D721Med (cell line): ENCODE measurements around the gene THRA.

ENCODE experiments used
- DNase-seq: peaks from one replicate; pipeline ENCODE4 v3.0.0; 2011; ENCODE audit warnings: low spot score; ENCODE audit not compliant: insufficient read length
- FAIRE-seq: peaks from 2 replicates; lab custom pipeline; 2011; peaks lifted over from hg19 to GRCh38; lab: Jason Lieb, UNC
- TF ChIP-seq, protein P1 (sequence below): IDR thresholded peaks from 2 replicates; pipeline ENCODE4 v1.5.1; 2012; ENCODE audit warnings: mild to moderate bottlenecking, control low read depth; ENCODE audit not compliant: insufficient read depth; ENCODE audit errors: missing control alignments

Gene THRA

DNA sequence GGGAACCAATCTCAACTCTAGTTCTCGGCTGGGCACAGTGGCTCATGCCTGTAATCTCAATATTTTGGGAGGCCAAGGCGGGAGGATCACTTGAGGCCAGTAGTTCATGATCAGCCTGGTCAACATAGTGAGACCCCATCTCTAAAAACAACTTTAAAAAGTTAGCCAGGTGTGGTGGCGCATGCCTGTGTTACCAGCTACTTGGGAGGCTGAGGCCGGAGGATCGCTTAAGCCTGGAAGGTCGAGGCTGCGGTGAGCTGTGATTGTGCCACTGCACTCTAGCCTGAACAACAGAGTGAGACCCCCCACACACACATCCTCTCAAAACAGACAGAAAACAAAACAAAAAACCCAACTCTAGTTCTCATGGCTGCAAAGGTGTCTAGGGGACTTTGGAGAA, 4.9 kb downstream of the THRA start:
- TF ChIP-seq, protein P1, sequence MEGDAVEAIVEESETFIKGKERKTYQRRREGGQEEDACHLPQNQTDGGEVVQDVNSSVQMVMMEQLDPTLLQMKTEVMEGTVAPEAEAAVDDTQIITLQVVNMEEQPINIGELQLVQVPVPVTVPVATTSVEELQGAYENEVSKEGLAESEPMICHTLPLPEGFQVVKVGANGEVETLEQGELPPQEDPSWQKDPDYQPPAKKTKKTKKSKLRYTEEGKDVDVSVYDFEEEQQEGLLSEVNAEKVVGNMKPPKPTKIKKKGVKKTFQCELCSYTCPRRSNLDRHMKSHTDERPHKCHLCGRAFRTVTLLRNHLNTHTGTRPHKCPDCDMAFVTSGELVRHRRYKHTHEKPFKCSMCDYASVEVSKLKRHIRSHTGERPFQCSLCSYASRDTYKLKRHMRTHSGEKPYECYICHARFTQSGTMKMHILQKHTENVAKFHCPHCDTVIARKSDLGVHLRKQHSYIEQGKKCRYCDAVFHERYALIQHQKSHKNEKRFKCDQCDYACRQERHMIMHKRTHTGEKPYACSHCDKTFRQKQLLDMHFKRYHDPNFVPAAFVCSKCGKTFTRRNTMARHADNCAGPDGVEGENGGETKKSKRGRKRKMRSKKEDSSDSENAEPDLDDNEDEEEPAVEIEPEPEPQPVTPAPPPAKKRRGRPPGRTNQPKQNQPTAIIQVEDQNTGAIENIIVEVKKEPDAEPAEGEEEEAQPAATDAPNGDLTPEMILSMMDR, result no peak
- DNase-seq (no peak), FAIRE-seq (no peak)

GRCh38 chr17:40068129-40068581, 5.4 kb downstream of the THRA start:
- TF ChIP-seq, protein P1, result no peak
- FAIRE-seq (no peak), DNase-seq (no peak)

DNA sequence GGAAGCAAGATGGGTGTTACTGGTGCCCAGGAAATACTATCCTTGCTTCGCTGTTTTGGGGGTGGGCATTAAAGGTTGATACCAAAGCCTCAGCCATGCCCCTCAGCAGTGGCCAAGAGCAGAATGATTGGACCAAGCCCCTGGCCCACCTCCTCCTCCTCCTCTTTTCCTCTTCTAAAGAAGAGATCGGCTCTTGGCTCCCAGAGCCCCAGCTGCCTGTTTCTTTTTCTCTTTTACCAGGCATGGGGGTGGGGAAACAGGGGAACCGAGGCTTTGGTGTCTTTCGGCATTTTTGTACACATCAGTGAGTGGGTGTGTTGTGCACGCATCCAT, 5.8 kb downstream of the THRA start:
- FAIRE-seq (no peak), DNase-seq (no peak)
- TF ChIP-seq, protein P1, result no peak

DNA sequence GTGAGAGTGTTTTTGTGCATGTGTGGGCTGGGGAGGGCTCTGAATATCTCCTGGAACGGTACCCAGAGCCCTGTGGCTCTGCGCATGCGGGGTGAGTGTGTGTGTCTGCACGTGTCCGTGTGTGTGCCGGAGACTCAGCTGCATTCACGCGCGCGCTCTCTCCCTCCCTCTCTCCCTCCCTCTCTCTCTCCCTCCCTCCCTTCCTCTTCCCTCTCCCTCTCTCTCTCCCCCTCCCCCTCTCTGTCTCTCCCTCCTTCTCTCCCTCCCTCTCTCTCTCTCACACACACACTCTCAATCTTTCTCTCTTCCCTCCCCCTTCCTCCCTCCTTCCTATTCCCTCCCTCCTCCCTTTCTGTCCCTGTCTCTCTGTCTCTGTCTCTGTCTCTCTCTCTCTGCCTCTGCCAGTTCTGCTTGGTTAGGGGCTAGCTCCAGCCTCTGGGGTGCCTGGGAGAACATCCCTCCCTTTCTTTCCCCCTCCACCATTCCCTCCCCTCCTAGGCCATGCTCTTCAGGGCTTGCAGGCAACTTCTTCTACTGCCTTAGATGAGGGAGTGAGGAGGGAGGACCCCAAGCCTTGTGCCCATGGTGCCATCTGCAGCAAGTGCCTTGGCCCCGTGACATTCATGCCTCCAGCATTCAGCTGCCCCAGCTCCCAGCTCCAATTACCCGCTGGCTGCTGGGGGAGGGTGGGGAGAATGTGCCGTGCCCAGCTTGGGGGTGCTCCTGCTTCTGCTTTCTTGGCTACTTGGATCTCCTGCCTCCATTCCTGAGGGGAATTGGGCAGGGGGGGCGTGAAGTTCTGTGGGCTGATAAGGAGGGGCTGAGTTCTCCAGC, 6.4 kb downstream of the THRA start:
- no peak for DNase-seq
- FAIRE-seq, result no peak

DNA sequence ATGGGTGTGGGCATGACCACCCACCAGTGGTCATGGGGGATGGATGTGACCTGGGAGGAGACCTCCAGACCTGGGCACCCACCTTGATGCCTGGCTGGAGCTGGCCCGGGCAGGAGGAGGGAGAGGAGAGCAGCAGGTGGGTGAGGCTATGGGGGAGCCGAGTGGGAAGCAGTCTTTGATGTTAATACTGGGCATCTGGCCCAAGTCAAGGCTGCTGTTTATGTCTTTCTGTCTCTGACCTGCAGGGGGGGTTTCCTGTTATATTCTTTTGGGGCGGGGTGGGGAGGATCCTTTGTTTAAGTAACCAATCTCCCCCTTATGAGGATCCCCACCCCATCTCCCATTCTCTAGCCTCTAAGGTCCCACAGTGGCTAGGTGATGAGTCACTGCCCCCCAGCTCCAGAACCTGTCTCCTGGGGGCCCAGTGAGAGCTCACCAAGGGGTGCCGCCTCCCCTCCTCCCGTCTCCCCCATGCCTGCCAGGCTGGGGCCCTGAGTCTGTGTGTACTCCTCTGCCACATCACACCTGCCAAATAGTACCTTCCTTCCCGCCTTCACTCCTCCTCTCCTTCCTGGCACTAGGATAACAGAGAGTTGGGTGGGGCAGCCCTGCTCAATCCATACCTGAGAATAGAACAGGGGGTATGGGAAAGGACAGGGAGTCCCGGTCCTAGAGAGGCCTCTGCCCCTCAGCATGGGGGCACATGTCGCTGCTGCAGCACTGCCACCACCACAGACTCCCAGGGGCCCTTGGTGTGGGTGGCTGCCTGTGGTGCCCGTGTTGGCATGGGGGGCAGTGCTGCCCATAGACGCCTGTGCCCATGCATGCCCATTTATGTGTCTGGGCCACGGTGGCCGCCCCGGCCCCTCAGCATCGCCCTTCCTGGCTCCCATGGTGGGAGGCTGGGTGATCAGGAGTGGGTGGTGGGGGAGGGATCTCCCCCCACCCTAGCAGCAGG, 7.3 kb downstream of the THRA start:
- FAIRE-seq (no peak), DNase-seq (no peak)
- TF ChIP-seq, protein P1, result peak; percentile 26

More for the DNA sequence above, 6.4 kb downstream of the THRA start:
- TF ChIP-seq, protein P1, result no peak

GRCh38 chr17:40070709-40071312, 8.0 kb downstream of the THRA start:
- DNase-seq (no peak), FAIRE-seq (no peak)

More at GRCh38 chr17:40070709-40071312, 8.0 kb downstream of the THRA start:
- TF ChIP-seq, protein P1, result no peak
